ENCODE results near the gene SDR42E2.
"Not testable (repeated sequence)": the region's sequence is repeated elsewhere in the genome, so short reads cannot be mapped to it uniquely, and the experiment has no call there.

Gene SDR42E2

DNA sequence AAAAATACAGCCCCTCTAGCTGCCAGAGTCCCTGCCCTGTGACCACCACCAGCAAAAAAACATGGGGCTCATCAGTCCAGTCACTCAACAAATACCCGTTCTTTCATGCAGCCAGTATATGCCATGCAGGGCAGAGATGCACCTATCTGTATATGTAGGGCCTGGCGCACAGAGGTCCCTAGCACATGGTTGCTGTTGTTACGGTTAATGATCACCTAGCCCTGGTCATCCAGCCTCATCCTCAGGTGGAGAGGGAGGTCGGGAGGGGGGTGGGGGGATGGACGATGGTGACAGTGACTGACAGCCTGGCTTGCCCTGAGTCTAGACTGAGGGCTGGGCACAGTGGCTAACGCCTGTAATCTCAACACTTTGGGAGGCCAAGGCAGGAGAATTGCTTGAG, 1.5 kb downstream of the SDR42E2 start:
- Histone ChIP-seq H3K27me3 (peaks cover 49% of the 10 kb centered on the region), H3K4me3 (ENCODE audit: low read depth in 1 of 2, low read length in 1 of 2) (no peak overlapping the region), H3K9me3 (no peaks in the 10 kb centered on the region), H3K36me3 (no peaks in the 10 kb centered on the region), H3K27ac (no peak overlapping the region), H3K4me1 (ENCODE audit: control insufficient read depth in 1 of 2, insufficient read depth in 1 of 2, low read depth in 1 of 2, low read length in 1 of 2) (peaks cover 0 to 4% of the 10 kb centered on the region in 2 experiments)
- TF ChIP-seq, protein P1, sequence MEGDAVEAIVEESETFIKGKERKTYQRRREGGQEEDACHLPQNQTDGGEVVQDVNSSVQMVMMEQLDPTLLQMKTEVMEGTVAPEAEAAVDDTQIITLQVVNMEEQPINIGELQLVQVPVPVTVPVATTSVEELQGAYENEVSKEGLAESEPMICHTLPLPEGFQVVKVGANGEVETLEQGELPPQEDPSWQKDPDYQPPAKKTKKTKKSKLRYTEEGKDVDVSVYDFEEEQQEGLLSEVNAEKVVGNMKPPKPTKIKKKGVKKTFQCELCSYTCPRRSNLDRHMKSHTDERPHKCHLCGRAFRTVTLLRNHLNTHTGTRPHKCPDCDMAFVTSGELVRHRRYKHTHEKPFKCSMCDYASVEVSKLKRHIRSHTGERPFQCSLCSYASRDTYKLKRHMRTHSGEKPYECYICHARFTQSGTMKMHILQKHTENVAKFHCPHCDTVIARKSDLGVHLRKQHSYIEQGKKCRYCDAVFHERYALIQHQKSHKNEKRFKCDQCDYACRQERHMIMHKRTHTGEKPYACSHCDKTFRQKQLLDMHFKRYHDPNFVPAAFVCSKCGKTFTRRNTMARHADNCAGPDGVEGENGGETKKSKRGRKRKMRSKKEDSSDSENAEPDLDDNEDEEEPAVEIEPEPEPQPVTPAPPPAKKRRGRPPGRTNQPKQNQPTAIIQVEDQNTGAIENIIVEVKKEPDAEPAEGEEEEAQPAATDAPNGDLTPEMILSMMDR (IDR thresholded peaks at IDR 0.05) = no peak

- peaks cover 45% of the 10 kb centered on the region for H3K27me3 ChIP-seq
- H3K27ac ChIP-seq = no peak overlapping the region
- TF ChIP-seq, protein P1 (IDR thresholded peaks at IDR 0.05) = no peak
- peaks cover 0 to 4% of the 10 kb centered on the region in 2 experiments for H3K4me1 ChIP-seq (ENCODE audit: control insufficient read depth in 1 of 2, insufficient read depth in 1 of 2, low read depth in 1 of 2, low read length in 1 of 2)
- H3K4me3 ChIP-seq (ENCODE audit: low read depth in 1 of 2, low read length in 1 of 2) = no peak overlapping the region
- no peaks in the 10 kb centered on the region for H3K36me3 ChIP-seq
- H3K9me3 ChIP-seq = no peaks in the 10 kb centered on the region
These were observed 2.2 kb downstream of the SDR42E2 start for GRCh38 chr16:22164482-22164881.

GRCh38 chr16:22165508-22166285, 3.4 kb downstream of the SDR42E2 start:
- Histone ChIP-seq H3K27me3 (peaks cover 33% of the 10 kb centered on the region), H3K36me3 (no peaks in the 10 kb centered on the region), H3K9me3 (no peaks in the 10 kb centered on the region), H3K4me3 (ENCODE audit: low read depth in 1 of 2, low read length in 1 of 2) (no peak overlapping the region), H3K27ac (no peak overlapping the region), H3K4me1 (ENCODE audit: control insufficient read depth in 1 of 2, insufficient read depth in 1 of 2, low read depth in 1 of 2, low read length in 1 of 2) (peaks cover 0 to 4% of the 10 kb centered on the region in 2 experiments)
- TF ChIP-seq, protein P1 (IDR thresholded peaks at IDR 0.05) = no peak

- Histone ChIP-seq H3K27ac (no peak overlapping the region), H3K27me3 (no peaks in the 10 kb centered on the region), H3K9me3 (no peaks in the 10 kb centered on the region), H3K4me3 (ENCODE audit: low read depth in 1 of 2, low read length in 1 of 2) (no peak overlapping the region), H3K36me3 (no peaks in the 10 kb centered on the region), H3K4me1 (ENCODE audit: control insufficient read depth in 1 of 2, insufficient read depth in 1 of 2, low read depth in 1 of 2, low read length in 1 of 2) (no peaks in the 10 kb centered on the region)
- TF ChIP-seq, protein P1 (IDR thresholded peaks at IDR 0.05) = no peak
These were observed 9.6 kb downstream of the SDR42E2 start for GRCh38 chr16:22171953-22172352.

GRCh38 chr16:22172642-22173041, 10.3 kb downstream of the SDR42E2 start:
- not testable (repeated sequence) for H3K27ac ChIP-seq; H3K9me3 ChIP-seq; H3K4me1 ChIP-seq (ENCODE audit: control insufficient read depth in 1 of 2, insufficient read depth in 1 of 2, low read depth in 1 of 2, low read length in 1 of 2); H3K27me3 ChIP-seq; H3K36me3 ChIP-seq; H3K4me3 ChIP-seq (ENCODE audit: low read depth in 1 of 2, low read length in 1 of 2)

GRCh38 chr16:22174642-22175041, 12.3 kb downstream of the SDR42E2 start:
- Histone ChIP-seq H3K36me3 (no peaks in the 10 kb centered on the region), H3K9me3 (no peaks in the 10 kb centered on the region), H3K27me3 (no peaks in the 10 kb centered on the region), H3K4me1 (ENCODE audit: control insufficient read depth in 1 of 2, insufficient read depth in 1 of 2, low read depth in 1 of 2, low read length in 1 of 2) (no peaks in the 10 kb centered on the region), H3K27ac (no peak overlapping the region), H3K4me3 (ENCODE audit: low read depth in 1 of 2, low read length in 1 of 2) (no peak overlapping the region)
- TF ChIP-seq, protein P1 (IDR thresholded peaks at IDR 0.05) = no peak
